GM06990 (cell line): Measurements from ENCODE around the gene CAMTA1.

Source experiments
- DNase-seq: peaks from one replicate; pipeline ENCODE4 v3.0.0-alpha.2; 2011; ENCODE audit not compliant: insufficient read length; ENCODE audit errors: extremely low read depth
- H3K27me3 ChIP-seq: replicated peaks from 2 replicates; pipeline ENCODE4 v1.6.0; 2011; ENCODE audit warnings: low read length; ENCODE audit not compliant: control insufficient read depth, insufficient read depth
- H3K36me3 ChIP-seq: 2 replicates; pipeline ENCODE4 v1.5.1; 2011; ENCODE audit warnings: low read length; ENCODE audit not compliant: control insufficient read depth, insufficient read depth
- H3K4me3 ChIP-seq: replicated peaks from 2 replicates; pipeline ENCODE4 v1.5.1; 2011; ENCODE audit warnings: low read depth, mild to moderate bottlenecking, control low read depth, low read length
- TF ChIP-seq, protein P1 (sequence below): IDR thresholded peaks from 2 replicates; pipeline ENCODE4 v1.5.1; 2011; ENCODE audit warnings: low read length, control low read depth, mild to moderate bottlenecking, inconsistent platforms; ENCODE audit not compliant: insufficient read depth, poor library complexity, severe bottlenecking

CAMTA1 gene

DNA sequence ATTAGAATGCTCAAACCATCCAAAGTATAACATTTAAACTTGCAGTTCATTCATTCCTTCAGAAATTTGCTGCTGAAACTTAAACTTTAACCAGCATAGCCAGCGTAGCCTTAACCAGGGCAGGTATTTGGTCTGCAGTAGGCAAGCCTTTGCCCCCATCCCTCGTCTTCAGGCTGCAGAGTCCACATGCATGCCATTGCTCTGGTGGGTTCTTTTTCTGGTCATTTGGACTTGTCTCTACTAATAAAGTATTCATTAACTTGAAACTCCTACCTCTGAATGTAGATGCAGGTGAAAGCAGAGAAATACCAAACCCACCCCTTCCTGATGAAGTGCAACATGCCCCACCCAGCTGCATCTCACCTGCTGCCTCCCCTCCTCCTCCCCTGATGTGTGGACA is 100.2 kb downstream of the CAMTA1 start:
- Histone ChIP-seq H3K27me3 (no peaks in the 10 kb centered on the region), H3K36me3 (no peaks in the 10 kb centered on the region; the same call in 1 of the 2 replicates), H3K4me3 (no peak overlapping the region)
- no peak for DNase-seq
- TF ChIP-seq, protein P1, sequence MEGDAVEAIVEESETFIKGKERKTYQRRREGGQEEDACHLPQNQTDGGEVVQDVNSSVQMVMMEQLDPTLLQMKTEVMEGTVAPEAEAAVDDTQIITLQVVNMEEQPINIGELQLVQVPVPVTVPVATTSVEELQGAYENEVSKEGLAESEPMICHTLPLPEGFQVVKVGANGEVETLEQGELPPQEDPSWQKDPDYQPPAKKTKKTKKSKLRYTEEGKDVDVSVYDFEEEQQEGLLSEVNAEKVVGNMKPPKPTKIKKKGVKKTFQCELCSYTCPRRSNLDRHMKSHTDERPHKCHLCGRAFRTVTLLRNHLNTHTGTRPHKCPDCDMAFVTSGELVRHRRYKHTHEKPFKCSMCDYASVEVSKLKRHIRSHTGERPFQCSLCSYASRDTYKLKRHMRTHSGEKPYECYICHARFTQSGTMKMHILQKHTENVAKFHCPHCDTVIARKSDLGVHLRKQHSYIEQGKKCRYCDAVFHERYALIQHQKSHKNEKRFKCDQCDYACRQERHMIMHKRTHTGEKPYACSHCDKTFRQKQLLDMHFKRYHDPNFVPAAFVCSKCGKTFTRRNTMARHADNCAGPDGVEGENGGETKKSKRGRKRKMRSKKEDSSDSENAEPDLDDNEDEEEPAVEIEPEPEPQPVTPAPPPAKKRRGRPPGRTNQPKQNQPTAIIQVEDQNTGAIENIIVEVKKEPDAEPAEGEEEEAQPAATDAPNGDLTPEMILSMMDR, result no peak

DNA sequence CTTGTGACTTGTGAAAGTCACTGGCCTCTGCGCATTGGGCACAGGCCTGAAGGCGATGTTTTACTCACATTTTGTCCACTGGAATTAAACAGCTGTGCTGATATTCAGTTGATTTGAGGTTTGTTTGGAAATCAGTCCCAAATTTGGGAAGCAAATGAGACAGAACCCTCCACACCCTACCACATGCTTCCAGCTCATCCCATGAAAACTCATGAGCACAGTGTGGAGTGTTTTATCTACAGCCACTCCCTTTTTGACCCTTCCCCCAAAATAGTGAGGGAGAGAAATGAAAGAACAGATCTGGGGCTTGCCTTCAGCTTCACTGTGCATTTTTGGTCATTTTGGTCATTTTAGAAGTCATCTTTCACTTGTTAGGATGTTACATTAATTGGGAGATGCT is 101.3 kb downstream of the CAMTA1 start:
- Histone ChIP-seq H3K36me3 (no peaks in the 10 kb centered on the region; the same call in 1 of the 2 replicates), H3K27me3 (no peaks in the 10 kb centered on the region), H3K4me3 (no peak overlapping the region)
- DNase-seq, result no peak
- TF ChIP-seq, protein P1, result no peak

DNA sequence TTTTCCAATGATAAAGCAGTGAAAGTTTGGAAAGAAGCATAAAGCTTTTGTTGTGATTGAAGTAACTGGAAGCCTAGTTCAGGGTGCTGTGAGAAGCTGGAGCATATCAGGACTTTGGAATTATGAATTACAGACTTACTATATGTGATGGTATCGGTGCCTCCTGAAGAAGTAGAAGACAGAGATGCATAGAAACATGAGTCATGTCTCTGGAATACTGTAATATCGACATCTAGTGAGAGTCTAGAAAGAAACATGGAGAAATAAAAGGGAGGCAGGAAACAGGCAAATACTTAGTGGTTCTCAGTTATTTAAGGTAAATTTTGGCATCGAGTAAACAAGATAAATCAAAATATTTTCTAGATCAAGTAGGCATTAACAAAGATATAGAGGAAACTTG is 103.0 kb downstream of the CAMTA1 start:
- no peaks in the 10 kb centered on the region; the same call in 1 of the 2 replicates for H3K36me3 ChIP-seq

DNA sequence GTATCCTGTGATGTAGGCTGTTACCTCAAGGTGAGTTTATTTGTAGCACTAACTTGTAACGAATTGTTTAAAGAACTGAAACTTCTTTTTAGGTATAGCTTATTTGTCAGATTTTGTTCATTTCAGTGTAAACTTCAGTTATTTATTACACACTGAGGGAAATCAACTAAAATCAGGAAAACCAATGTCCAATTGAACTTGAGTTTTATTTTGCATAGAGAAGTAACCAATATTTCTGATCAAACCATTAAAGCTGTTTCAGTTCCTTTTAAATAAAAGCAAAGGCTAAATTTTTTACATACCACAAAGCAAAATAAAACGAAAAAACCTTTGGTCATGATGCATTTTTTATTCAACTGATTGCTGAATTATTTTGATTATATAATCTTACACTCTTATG is 103.6 kb downstream of the CAMTA1 start:
- peak; percentile 15 for DNase-seq
- no peaks in the 10 kb centered on the region; the same call in 1 of the 2 replicates for H3K36me3 ChIP-seq
- TF ChIP-seq, protein P1, result no peak
- no peak overlapping the region for H3K4me3 ChIP-seq
- no peaks in the 10 kb centered on the region for H3K27me3 ChIP-seq

More for the DNA sequence above, 103.0 kb downstream of the CAMTA1 start:
- Histone ChIP-seq H3K27me3 (no peaks in the 10 kb centered on the region), H3K4me3 (no peak overlapping the region)
- TF ChIP-seq, protein P1, result no peak
- no peak for DNase-seq

DNA sequence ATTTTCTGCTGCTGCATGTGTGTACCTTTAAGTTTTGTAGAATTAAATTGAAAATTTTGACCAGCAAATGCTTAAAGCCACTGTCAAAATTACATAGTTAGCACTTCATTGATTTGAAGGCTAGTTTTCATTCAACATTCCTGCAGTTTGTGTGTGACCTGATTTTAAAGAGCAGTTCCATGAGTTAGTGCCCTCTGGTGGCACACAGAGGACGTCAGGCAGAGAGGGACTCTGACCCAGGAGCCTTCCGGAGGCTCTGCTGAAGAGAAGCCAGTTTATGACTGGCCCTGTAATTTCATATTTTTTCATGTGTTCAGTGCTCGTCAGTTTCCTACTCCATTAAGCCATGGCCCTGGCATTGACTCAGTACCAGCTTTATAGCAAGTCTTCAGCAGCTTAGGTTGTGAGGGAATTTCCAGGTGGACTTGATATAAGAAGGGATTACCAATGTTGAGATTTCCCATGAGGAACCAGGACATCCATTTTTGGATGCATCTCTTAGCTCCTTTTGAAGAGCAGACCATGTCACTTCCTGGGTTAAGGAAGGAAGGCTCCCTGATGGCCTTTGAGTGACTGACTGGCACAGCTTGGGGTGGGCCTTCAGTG is 104.7 kb downstream of the CAMTA1 start:
- Histone ChIP-seq H3K27me3 (no peaks in the 10 kb centered on the region), H3K4me3 (no peak overlapping the region), H3K36me3 (no peaks in the 10 kb centered on the region; the same call in 1 of the 2 replicates)
- TF ChIP-seq, protein P1, result peak; percentile 86
- no peak for DNase-seq
